Spleen (tissue), 11 donors: ENCODE results near the gene ZBTB5. TPM values are rescaled to one million over a fixed set of nuclear protein-coding genes. Genes with fewer than 3 reads are reported as not detected.

ENCODE experiments used
- DNase-seq: peaks from one replicate; pipeline ENCODE4 v3.0.0-alpha.2; 2020
- H3K27ac ChIP-seq, 8 donors: fragments of 200-600 bp; sonication (generic) in 7 of 8; 1 replicate in 4 of 8; 2 replicates in 4 of 8; pipeline versions ENCODE4 v1.5.0 to v1.8.0; 2016 to 2021; ENCODE audit warnings: inconsistent platforms in 4 of 8, mild to moderate bottlenecking in 4 of 8, moderate library complexity in 1 of 8
- H3K27me3 ChIP-seq, 7 donors: fragments of 200-600 bp; sonication (generic) in 6 of 7; replicated peaks in 1 of 7; 1 replicate in 4 of 7; 2 replicates in 3 of 7; pipeline versions ENCODE4 v1.5.0 to v1.8.0; 2016 to 2021; ENCODE audit warnings: inconsistent platforms in 3 of 7, mild to moderate bottlenecking in 1 of 7
- H3K36me3 ChIP-seq, 6 donors: fragments of 200-600 bp; sonication (generic) in 5 of 6; 1 replicate in 4 of 6; 2 replicates in 2 of 6; pipeline versions ENCODE4 v1.5.0 to v1.8.0; 2016 to 2021; ENCODE audit warnings: inconsistent platforms in 2 of 6
- H3K4me1 ChIP-seq, 6 donors: fragments of 200-600 bp; sonication (generic) in 5 of 6; 1 replicate in 3 of 6; 2 replicates in 3 of 6; pipeline versions ENCODE4 v1.5.0 to v1.8.0; 2016 to 2021; ENCODE audit warnings: inconsistent platforms in 3 of 6
- H3K4me3 ChIP-seq, 8 donors: fragments of 200-600 bp; sonication (generic) in 7 of 8; 1 replicate in 4 of 8; 2 replicates in 4 of 8; pipeline versions ENCODE4 v1.5.0 to v1.8.0; 2016 to 2021; ENCODE audit warnings: inconsistent platforms in 4 of 8, mild to moderate bottlenecking in 4 of 8, moderate library complexity in 2 of 8
- H3K9me3 ChIP-seq, 8 donors: fragments of 200-600 bp; sonication (generic) in 7 of 8; 1 replicate in 4 of 8; 2 replicates in 4 of 8; pipeline versions ENCODE4 v1.5.0 to v1.8.0; 2016 to 2021; ENCODE audit warnings: inconsistent platforms in 4 of 8
- CTCF ChIP-seq, 11 experiments: fragments of 200-600 bp in 7 of 11; fragments of 450-650 bp in 4 of 11; sonication (generic) in 4 of 11; IDR thresholded peaks in 8 of 11; conservative IDR thresholded peaks in 3 of 11; 1 replicate in 7 of 11; 2 replicates in 4 of 11; pipeline versions ENCODE4 v1.4.0 to v1.8.0; 2016 to 2021; ENCODE audit warnings: antibody characterized with exemption in 11 of 11, inconsistent platforms in 4 of 11, mild to moderate bottlenecking in 1 of 11
- POLR2A ChIP-seq, 3 donors: fragments of 450-650 bp; IDR thresholded peaks; one replicate each; pipeline ENCODE4 v1.5.1; 2017; ENCODE audit warnings: antibody characterized with exemption in 3 of 3, mild to moderate bottlenecking in 1 of 3
- POLR2AphosphoS5 ChIP-seq, 3 donors: sonication (generic); formaldehyde crosslinking; IDR thresholded peaks; one replicate each; pipeline ENCODE4 v1.5.1; 2017; ENCODE audit warnings: antibody characterized with exemption in 3 of 3
- WGBS, 5 donors: extraction: QIAGEN DNeasy Blood & Tissue Kit in 3 of 5; methylation state at CpG; one replicate each; pipeline versions ENCODE4 v1.1.5 to v1.1.7; 2013 to 2018; 5-methylcytosine and 5-hydroxymethylcytosine counted together
- intact Hi-C: fragments of 100-400 bp; cut with DNase I; formaldehyde crosslinking; loops from one replicate; pipeline ENCODE4 v1.15.0; 2023; ENCODE audit warnings: low total_unique reads
- polyA plus RNA-seq, 3 donors: library from polyadenylated mRNA; stranded (reverse); fragments of 200-250 nt; gene quantifications; one replicate each; pipeline ENCODE4 v1.2.1, GENCODE V29; 2013
- total RNA-seq, 7 donors: library from RNA; depleted of rRNA in 3 of 7; stranded (reverse); fragments of >200 nt in 3 of 7; fragmentation: NEBNext Ultra II Directional in 4 of 7; extraction: Animal tissue kit (Norgen Biotek cat#: 25700) in 4 of 7; gene quantifications; one replicate each; pipeline versions ENCODE4 v1.1.0 to v1.2.1, GENCODE V29; 2016 to 2021
- donor health status: healthy with polysubstance abuse.
- donor health status: DM: no; HTN: no; CAD: no; lungs with moderate emphysema.
- donor health status: DM: no; HTN: no; CAD: no.
- donor health status: Bipolar disorder and iron deficiency.
- donor health status: healthy.
- donor health status: DM: no; HTN: no; CAD: no.
- donor health status: DM: yes; HTN: yes; CAD: no.

ZBTB5 gene
- total and polyA plus RNA-seq, 10 donors, result 4.7 to 15.1 (median 11.5) TPM

- TF ChIP-seq POLR2AphosphoS5 (IDR thresholded peaks at IDR 0.05) (no peak), POLR2A (IDR thresholded peaks at IDR 0.05) (no peak), CTCF (IDR thresholded peaks at IDR 0.05 in 8 of 11, conservative IDR thresholded peaks at IDR 0.05 in 3 of 11) (no peak)
- Histone ChIP-seq H3K9me3 (no peaks in the 10 kb centered on the region), H3K27ac (no peak overlapping the region), H3K4me1 (peaks cover 0 to 2% (median 0%) of the 10 kb centered on the region in 6 donors), H3K27me3 (no peaks in the 10 kb centered on the region), H3K4me3 (no peak overlapping the region), H3K36me3 (peaks cover 5 to 100% (median 86%) of the 10 kb centered on the region in 6 donors)
- intact Hi-C loops, result no loop called here
- DNase-seq, result no peak
- 55 to 97% (median 73%) methylated on average over 2 to 4 of the region's 4 CpGs for WGBS, 5 donors
Measured at GRCh38 chr9:37496020-37496419, 30.8 kb upstream of the ZBTB5 start.

- no peak overlapping the region for H3K4me3 ChIP-seq
- intact Hi-C loops, result no loop called here
Measured at GRCh38 chr9:37495571-37495970, 30.3 kb upstream of the ZBTB5 start.

GRCh38 chr9:37491939-37492338 lies 26.7 kb upstream of the ZBTB5 start:
- 78 to 97% (median 88%) methylated on average over 1 of the region's 1 CpG for WGBS, 5 donors
- intact Hi-C loops, result no loop called here
- H3K9me3 ChIP-seq, result no peaks in the 10 kb centered on the region
- no peak for TF ChIP-seq POLR2A (IDR thresholded peaks at IDR 0.05)
- no peak for TF ChIP-seq POLR2AphosphoS5 (IDR thresholded peaks at IDR 0.05)
- no peak for TF ChIP-seq CTCF (IDR thresholded peaks at IDR 0.05 in 8 of 11, conservative IDR thresholded peaks at IDR 0.05 in 3 of 11)
- no peak for DNase-seq
- peaks cover 5 to 93% (median 67%) of the 10 kb centered on the region in 6 donors for H3K36me3 ChIP-seq
- H3K4me1 ChIP-seq, result peaks cover 0 to 24% (median 13%) of the 10 kb centered on the region in 6 donors
- H3K27ac ChIP-seq, result no peak overlapping the region
- H3K4me3 ChIP-seq, result no peak overlapping the region
- H3K27me3 ChIP-seq, result no peaks in the 10 kb centered on the region

More at GRCh38 chr9:37495571-37495970, 30.3 kb upstream of the ZBTB5 start:
- TF ChIP-seq POLR2A (IDR thresholded peaks at IDR 0.05), result no peak
- TF ChIP-seq CTCF (IDR thresholded peaks at IDR 0.05 in 8 of 11, conservative IDR thresholded peaks at IDR 0.05 in 3 of 11), result no peak
- TF ChIP-seq POLR2AphosphoS5 (IDR thresholded peaks at IDR 0.05), result no peak
- Histone ChIP-seq H3K9me3 (no peaks in the 10 kb centered on the region), H3K27me3 (no peaks in the 10 kb centered on the region), H3K4me1 (no peaks in the 10 kb centered on the region), H3K27ac (no peak overlapping the region), H3K36me3 (peaks cover 5 to 100% (median 86%) of the 10 kb centered on the region in 6 donors)
- no peak for DNase-seq
- 95 to 99% (median 96%) methylated on average over 5 of the region's 5 CpGs for WGBS, 5 donors

- 25 to 39% (median 31%) methylated on average over 7 of the region's 7 CpGs for WGBS, 5 donors
- Histone ChIP-seq H3K27me3 (peaks cover 0 to 3% (median 0%) of the 10 kb centered on the region in 7 donors), H3K9me3 (no peaks in the 10 kb centered on the region), H3K36me3 (peaks cover 0 to 44% (median 23%) of the 10 kb centered on the region in 6 donors), H3K27ac (peak overlapping the region in 4 of 8 donors; percentile 76 to 88 (median 82)), H3K4me3 (peak overlapping the region in 7 of 8 donors; percentile 56 to 93 (median 72)), H3K4me1 (peaks cover 15 to 47% (median 30%) of the 10 kb centered on the region in 6 donors)
- DNase-seq, result no peak
- TF ChIP-seq CTCF (IDR thresholded peaks at IDR 0.05 in 8 of 11, conservative IDR thresholded peaks at IDR 0.05 in 3 of 11) (no peak), POLR2AphosphoS5 (IDR thresholded peaks at IDR 0.05) (no peak), POLR2A (IDR thresholded peaks at IDR 0.05) (no peak)
- intact Hi-C loops, result loop anchor here (10.0 kb wide), 1 partner anchor 108 kb away; the partner anchor contains the start of gene TOMM5
Measured at GRCh38 chr9:37486616-37487548, 21.6 kb upstream of the ZBTB5 start.
